ENCODE results near the gene NRCAM. TPM values are rescaled to one million over a fixed set of nuclear protein-coding genes. Genes with fewer than 3 reads are reported as not detected.

NRCAM gene
- total RNA-seq, 2 experiments from 2014 or later = 3.4 to 7.0 TPM

DNA sequence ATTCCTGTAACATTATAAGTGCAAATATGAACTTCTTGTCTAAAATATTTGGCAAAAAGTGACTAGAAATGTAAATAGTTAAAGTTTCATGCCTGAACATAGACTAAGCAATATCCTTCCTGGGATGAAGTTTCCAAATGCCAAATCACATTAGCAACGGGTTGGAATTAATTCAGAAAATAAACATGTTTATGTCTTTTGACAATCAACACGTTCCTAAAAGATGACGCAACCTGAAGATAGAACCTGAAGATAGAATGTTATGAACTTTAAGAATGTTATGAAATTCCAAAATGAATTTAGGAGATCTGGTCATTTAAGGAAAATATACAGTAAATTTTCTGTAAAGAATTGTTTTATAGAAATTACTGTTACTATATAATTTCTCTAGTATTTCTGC, 335.3 kb downstream of the NRCAM start:
- H3K4me1 Mint-ChIP-seq (ENCODE audit: low read depth) = no peaks in the 10 kb centered on the region
- Histone ChIP-seq H3K4me1 (ENCODE audit: insufficient read depth, low read length) (no peaks in the 10 kb centered on the region), H3K27ac (ENCODE audit: low read depth in 1 of 2, low read length in 2 of 2) (no peak overlapping the region), H3K4me3 (ENCODE audit: low read length) (no peak overlapping the region), H3K36me3 (ENCODE audit: insufficient read depth, low read length) (no peaks in the 10 kb centered on the region), H3K9me3 (ENCODE audit: control insufficient read depth in 1 of 2, insufficient read depth in 1 of 2, low read length in 2 of 2) (no peaks in the 10 kb centered on the region), H3K27me3 (ENCODE audit: control insufficient read depth in 1 of 2, insufficient read depth in 2 of 2, low read length in 2 of 2) (no peaks in the 10 kb centered on the region)
- H3K36me3 Mint-ChIP-seq (ENCODE audit: low read depth) = no peaks in the 10 kb centered on the region
- no peak overlapping the region for H3K4me3 Mint-ChIP-seq
- TF ChIP-seq, protein P1, sequence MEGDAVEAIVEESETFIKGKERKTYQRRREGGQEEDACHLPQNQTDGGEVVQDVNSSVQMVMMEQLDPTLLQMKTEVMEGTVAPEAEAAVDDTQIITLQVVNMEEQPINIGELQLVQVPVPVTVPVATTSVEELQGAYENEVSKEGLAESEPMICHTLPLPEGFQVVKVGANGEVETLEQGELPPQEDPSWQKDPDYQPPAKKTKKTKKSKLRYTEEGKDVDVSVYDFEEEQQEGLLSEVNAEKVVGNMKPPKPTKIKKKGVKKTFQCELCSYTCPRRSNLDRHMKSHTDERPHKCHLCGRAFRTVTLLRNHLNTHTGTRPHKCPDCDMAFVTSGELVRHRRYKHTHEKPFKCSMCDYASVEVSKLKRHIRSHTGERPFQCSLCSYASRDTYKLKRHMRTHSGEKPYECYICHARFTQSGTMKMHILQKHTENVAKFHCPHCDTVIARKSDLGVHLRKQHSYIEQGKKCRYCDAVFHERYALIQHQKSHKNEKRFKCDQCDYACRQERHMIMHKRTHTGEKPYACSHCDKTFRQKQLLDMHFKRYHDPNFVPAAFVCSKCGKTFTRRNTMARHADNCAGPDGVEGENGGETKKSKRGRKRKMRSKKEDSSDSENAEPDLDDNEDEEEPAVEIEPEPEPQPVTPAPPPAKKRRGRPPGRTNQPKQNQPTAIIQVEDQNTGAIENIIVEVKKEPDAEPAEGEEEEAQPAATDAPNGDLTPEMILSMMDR (IDR thresholded peaks at IDR 0.05) = no peak
- no peak for ATAC-seq (ENCODE audit: poor library complexity)
- CTCF ChIA-PET = no interaction called here
- DNase-seq = no peak
- H3K9me3 Mint-ChIP-seq = no peaks in the 10 kb centered on the region
- H3K27me3 Mint-ChIP-seq = no peaks in the 10 kb centered on the region
- no peak overlapping the region for H3K27ac Mint-ChIP-seq
- POLR2A ChIA-PET = no interaction called here
- intact Hi-C loops (cut with DNase I, micrococcal nuclease) = no loop called here

DNA sequence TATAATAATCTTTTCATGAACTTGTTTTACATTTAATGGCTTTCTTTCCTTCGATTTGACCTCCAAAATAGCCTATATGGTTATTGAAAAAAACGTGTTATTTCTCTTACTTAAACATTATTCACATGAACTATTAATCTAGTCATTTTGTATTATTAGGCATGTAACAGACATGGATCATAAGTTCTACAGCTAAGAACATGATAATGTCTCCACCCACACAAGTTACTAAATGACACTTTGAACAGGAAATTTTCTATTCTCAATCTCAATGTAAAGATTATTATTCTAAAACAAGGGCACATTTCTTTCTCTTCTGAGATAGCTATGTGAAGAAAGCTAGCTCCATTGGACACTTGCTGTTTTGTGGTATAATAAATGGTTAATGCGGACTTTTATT, 336.0 kb downstream of the NRCAM start:
- ATAC-seq (ENCODE audit: poor library complexity) (no peak), DNase-seq (no peak)
- Histone ChIP-seq H3K36me3 (ENCODE audit: insufficient read depth, low read length) (no peaks in the 10 kb centered on the region), H3K27ac (ENCODE audit: low read depth in 1 of 2, low read length in 2 of 2) (no peak overlapping the region), H3K9me3 (ENCODE audit: control insufficient read depth in 1 of 2, insufficient read depth in 1 of 2, low read length in 2 of 2) (no peaks in the 10 kb centered on the region), H3K4me1 (ENCODE audit: insufficient read depth, low read length) (no peaks in the 10 kb centered on the region), H3K27me3 (ENCODE audit: control insufficient read depth in 1 of 2, insufficient read depth in 2 of 2, low read length in 2 of 2) (no peaks in the 10 kb centered on the region), H3K4me3 (ENCODE audit: low read length) (no peak overlapping the region)
- no peak overlapping the region for H3K27ac Mint-ChIP-seq
- H3K4me1 Mint-ChIP-seq (ENCODE audit: low read depth) = no peaks in the 10 kb centered on the region
- POLR2A ChIA-PET = no interaction called here
- H3K27me3 Mint-ChIP-seq = no peaks in the 10 kb centered on the region
- H3K9me3 Mint-ChIP-seq = no peaks in the 10 kb centered on the region
- CTCF ChIA-PET = no interaction called here
- TF ChIP-seq, protein P1 (IDR thresholded peaks at IDR 0.05) = no peak
- intact Hi-C loops (cut with DNase I, micrococcal nuclease) = no loop called here
- no peaks in the 10 kb centered on the region for H3K36me3 Mint-ChIP-seq (ENCODE audit: low read depth)
- no peak overlapping the region for H3K4me3 Mint-ChIP-seq

DNA sequence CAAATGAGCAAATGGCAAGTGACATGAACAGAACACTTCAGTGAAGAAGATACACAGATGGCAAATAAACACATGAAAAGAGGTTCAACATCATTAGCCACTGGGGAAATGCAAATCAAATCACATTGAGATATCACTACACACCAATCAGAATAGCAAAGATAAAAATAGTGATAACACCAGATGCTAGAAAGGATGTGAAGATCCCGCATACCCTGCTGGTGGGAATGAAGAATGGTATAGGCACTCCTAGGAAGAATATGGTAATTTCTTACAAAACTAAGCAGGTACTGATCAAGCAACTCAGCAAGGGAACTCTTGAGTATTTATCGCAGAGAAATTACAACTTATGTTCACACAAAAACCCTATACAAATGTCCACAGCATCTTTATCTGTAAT, 337.3 kb downstream of the NRCAM start:
- Histone ChIP-seq H3K9me3 (ENCODE audit: control insufficient read depth in 1 of 2, insufficient read depth in 1 of 2, low read length in 2 of 2) (no peaks in the 10 kb centered on the region), H3K27me3 (ENCODE audit: control insufficient read depth in 1 of 2, insufficient read depth in 2 of 2, low read length in 2 of 2) (no peaks in the 10 kb centered on the region), H3K27ac (ENCODE audit: low read depth in 1 of 2, low read length in 2 of 2) (no peak overlapping the region), H3K4me3 (ENCODE audit: low read length) (no peak overlapping the region), H3K4me1 (ENCODE audit: insufficient read depth, low read length) (no peaks in the 10 kb centered on the region), H3K36me3 (ENCODE audit: insufficient read depth, low read length) (no peaks in the 10 kb centered on the region)
- H3K4me3 Mint-ChIP-seq = no peak overlapping the region
- ChIA-PET POLR2A (no interaction called here), CTCF (no interaction called here)
- intact Hi-C loops (cut with DNase I, micrococcal nuclease) = no loop called here
- no peak for ATAC-seq (ENCODE audit: poor library complexity)
- no peaks in the 10 kb centered on the region for H3K4me1 Mint-ChIP-seq (ENCODE audit: low read depth)
- no peaks in the 10 kb centered on the region for H3K9me3 Mint-ChIP-seq
- H3K27me3 Mint-ChIP-seq = no peaks in the 10 kb centered on the region
- H3K36me3 Mint-ChIP-seq (ENCODE audit: low read depth) = no peaks in the 10 kb centered on the region
- no peak overlapping the region for H3K27ac Mint-ChIP-seq
- TF ChIP-seq, protein P1 (IDR thresholded peaks at IDR 0.05) = no peak
- DNase-seq = no peak
